Retina (tissue), 1 donor: ENCODE measurements around the gene ODF2L.
"Not testable (repeated sequence)": the region's sequence is repeated elsewhere in the genome, so short reads cannot be mapped to it uniquely, and the experiment has no call there.

Experiments used
- DNase-seq: peaks from one replicate; pipeline ENCODE4 v3.0.0-alpha.2; 2016

The ODF2L gene

DNA sequence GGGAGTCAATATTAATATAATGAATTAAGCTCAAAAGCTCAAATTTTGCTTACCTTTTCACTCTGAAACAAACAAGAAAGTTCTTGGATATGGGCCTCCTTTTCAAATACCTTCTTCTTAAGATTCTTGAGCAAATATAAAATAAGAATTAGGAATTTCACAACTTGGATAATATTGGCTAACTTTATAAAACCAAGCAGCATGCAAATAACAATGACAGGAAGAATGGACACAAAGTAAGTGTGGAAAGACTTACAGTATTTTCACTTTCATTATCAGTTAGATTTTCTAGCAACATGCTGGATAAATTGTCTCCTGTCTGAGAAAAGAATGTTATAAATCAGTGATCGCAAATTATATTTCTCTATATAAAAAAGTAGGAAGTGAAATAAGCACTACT is 13.2 kb downstream of the ODF2L start:
- no peak for DNase-seq

DNA sequence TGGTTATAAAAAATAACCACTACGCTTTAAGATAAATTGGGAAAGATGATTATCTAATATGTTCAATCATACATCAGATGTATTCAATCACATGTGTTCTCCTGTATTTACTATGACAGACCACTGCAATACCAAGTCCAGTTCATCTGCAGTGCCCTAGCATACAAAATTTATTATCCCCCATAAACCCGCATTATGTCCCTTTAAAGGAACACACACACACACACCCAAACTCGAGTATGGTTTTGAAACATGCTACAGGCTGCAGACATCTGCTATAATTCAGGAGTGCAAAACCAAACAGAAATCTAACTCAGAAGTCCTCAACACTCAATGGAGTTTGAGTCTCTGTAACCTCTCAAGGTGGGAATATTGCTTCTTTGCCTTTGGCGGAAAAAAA is 14.9 kb downstream of the ODF2L start:
- no peak for DNase-seq

DNA sequence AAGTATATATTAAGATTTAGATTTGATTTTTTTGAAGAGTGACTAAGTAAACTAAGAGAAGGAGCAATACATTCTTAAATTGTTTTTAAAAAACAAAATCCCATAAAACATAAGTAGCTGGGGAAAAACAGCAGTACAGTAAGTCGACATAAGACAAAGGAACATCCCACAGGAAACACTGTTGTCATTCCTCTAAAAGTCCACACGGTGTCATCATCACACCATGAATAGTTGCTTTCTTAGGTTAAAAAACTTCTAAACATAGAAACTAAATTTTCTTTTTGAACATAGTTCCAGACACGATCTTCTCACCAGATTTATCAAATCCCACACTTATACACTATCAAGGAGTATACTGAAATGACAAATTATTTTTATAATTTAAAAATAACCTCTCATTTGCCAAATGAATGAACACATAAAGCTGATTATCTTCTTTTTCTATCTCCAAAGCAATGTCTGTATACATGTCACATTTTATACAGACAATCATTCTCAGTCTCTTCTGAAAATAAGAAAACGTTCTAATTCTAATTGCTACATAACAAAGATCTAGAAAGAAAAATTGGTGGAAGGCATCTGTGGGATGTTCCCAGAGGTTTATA is 15.8 kb downstream of the ODF2L start:
- DNase-seq: peak; percentile 34

DNA sequence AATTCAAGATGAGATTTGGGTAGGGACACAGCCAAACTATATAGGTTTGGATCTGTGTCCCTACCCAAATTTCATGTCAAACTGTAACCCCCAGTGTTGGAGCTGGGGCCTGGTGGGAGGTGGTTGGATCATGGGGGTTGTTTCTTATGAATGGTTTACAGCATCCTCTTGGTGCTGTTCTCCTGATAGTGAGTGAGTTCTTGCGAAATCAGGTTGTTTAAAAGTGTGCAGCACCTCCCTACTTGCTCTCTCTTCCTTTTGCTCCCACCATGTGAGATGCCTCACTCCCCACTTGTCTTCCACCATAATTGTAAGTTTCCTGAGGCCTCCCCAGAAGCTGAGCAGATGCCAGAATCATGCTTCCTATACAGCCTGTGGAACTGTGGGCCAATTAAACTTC is 17.3 kb downstream of the ODF2L start:
- DNase-seq: no peak

- DNase-seq: no peak
Observed at GRCh38 chr1:86377341-86377740, 18.8 kb downstream of the ODF2L start.

DNA sequence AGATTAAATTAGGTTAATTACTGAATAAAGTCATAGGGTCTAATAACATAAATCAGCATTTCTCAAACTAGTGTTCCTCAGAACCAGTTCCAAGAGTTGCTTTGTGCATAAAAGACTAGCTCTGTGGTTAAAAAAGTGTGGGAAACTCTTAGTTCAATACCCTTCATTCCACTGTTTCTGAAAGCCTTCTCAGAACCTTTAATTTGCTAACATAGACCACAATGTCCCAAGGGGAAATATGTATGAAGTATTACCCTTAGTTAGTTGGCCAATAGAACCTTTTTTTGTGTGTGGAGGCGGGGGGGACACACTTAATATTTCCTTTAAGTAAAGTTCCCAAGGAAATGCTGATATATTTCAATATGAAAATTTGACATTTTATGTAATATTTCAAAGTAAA is 20.4 kb downstream of the ODF2L start:
- no peak for DNase-seq

DNA sequence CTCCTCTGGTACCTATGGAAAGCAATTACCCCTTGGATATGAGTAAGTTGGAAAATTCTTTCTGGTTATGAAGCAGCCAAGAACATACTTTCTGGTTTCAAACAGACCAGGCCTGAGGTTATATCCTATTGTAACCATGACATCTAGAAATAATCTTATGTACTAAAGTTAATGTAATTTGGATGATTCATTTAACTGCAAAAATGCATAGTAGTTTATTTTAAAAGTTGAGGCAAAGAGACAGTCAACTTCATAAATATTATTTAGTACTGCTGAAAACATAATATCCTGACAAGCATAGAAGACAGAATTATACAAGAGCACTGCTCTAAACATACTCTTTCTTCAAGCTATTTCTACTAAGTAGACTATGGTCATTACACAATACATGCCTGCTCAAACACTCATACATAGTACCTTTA is 25.5 kb downstream of the ODF2L start:
- DNase-seq: no peak

- no peak for DNase-seq
Observed at GRCh38 chr1:86365896-86366295, 30.2 kb downstream of the ODF2L start.

GRCh38 chr1:86362807-86363206 is 33.3 kb downstream of the ODF2L start:
- DNase-seq: no peak

DNA sequence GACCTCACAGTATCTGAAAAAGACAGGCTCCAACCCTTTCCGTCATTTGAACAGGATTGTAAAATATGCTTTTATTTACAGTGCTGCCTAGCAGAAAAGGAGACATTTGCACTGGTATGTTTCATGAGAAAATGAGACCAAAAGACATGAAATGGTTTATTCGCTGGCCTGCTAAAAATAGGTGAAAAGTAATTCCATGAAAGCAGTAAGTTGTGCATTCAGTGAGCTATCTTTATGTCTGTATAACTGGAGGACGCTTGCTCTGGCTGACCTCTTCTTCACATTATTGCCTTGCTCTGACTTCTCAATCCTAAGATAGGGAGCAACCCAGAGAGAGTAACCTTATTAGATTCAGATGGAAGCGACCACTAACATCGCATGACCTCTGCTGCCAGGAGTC is 38.3 kb downstream of the ODF2L start:
- no peak for DNase-seq

GRCh38 chr1:86356247-86356646 is 39.9 kb downstream of the ODF2L start:
- DNase-seq: peak; percentile 17

GRCh38 chr1:86352086-86352485 is 44.0 kb downstream of the ODF2L start:
- no peak for DNase-seq

DNA sequence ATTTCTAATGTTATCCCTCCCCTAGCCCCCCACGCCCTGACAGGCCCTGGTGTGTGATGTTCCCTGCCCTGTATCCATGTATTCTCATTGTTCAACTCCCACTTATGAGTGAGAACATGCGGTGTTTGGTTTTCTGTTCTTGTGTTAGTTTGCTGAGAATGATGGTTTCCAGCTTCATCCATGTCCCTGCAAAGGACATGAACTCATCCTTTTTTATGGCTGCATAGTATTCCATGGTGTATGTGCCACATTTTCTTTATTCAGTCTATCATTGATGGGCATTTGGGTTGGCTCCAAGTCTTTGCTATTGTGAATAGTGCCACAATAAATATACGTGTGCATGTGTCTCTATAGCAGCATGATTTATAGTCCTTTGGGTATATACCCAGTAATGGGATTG is 45.9 kb downstream of the ODF2L start:
- DNase-seq: not testable (repeated sequence)

DNA sequence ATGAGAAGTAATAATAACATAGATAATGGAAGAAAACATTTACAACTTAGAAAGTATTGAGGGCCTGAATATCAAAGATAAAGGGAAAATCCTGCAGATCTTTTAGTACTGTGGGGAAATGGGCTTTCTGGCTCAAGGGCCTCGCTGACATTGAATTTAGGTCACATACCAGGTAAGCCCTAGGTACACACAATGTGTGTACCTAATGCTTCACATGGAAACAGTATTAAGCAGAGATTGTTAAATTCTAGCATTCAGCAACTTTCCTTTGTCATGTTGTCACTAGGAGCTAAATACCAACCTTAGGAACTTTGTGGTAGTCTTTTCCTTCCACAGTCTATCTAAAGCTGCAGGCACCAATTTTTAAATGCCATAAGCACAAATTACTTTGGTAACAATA is 49.7 kb downstream of the ODF2L start:
- DNase-seq: no peak

- DNase-seq: no peak
Observed at GRCh38 chr1:86345042-86345441, 51.1 kb downstream of the ODF2L start.

DNA sequence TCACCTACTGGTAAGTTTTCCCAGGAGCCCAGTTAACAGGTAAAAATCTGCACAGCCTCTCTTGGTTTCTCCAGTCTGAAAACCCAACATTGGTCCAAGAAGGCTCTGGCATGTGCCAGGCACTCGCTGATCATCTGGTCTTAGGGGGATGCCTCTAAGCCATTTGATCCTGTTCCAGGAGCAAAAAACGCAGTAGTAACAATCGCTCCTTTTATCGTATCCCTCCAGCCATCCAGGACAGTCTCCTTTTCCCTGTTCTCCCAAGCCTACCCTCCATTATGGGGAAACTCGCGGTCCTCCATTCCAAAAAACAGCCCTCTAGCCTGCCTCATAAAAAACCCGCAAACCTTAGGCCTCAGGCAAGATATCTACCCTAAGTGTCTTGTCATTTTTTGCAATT is 56.2 kb downstream of the ODF2L start:
- no peak for DNase-seq

- no peak for DNase-seq
Observed at GRCh38 chr1:86339014-86339812, 56.9 kb downstream of the ODF2L start.

DNA sequence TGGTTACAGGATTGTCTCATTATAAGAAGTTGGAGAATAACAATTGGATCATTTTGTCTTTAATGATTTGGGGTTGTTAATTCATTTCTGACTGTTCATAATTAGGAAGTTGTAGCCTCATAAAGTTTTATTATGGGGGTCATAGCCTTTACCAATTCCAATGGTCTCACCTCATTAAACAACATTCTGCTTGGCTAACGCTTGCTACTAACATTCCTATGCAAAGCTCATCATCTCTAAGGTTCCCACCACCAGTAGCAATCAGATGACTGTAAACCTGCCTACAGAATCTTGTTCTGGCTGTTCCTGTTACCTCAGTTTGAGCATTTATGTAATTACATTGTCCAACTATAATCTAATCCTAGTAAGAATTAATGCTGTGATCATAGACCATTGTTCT is 60.2 kb downstream of the ODF2L start:
- DNase-seq: no peak

- no peak for DNase-seq
Observed at GRCh38 chr1:86325264-86325663, 70.9 kb downstream of the ODF2L start.

DNA sequence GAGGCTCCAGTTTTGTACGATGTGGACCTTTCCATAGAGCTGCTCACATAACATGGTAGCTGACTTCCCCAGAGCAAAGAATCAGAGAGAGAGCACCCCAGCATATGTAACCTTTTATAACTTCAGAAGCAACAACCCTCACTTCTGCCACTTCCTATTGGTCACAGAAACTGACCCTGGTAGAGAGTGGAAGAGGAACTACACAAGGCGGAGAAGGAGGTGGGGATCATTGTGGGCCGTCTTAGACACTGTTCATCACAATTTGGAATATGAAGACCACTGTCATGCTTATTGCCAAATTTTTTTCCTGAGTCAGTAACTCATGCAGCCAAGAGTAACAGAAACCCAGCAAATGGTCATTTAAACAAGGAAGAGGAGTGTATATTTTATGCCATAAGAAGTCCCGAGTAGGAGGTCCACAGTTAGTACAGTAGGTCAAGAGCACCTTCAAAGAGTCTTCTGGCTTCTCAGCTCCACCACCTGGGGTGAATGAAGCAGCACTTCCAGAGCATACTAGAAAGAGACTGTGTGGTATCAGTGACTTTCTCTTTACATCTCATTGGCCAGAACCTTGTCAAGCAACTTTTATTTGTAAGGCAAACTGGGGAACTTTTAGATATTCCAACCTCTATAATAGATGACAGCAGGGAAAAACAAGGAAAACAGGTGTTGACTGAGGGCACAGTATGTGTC is 71.8 kb downstream of the ODF2L start:
- DNase-seq: no peak

GRCh38 chr1:86322241-86322640 is 73.9 kb downstream of the ODF2L start:
- DNase-seq: no peak

GRCh38 chr1:86318436-86318835 is 77.7 kb downstream of the ODF2L start:
- DNase-seq: no peak

DNA sequence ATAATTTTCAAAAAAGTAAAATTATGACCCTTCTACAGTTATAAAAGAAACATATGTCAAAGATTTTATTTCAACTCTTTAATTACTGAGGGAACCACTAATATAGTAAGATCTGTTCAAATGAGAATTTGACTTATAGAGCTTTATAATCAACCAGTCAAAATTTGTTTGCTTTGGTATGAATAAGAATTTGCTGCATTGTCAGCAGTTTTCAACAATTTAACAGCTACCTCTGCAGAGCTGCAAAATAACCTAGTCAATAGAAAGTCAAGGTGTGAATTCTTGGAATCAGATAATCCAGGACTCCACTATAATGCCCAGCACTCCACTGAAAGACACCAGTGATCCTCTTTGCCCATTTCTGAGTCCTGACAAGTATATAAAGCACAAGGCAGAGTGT is 78.2 kb downstream of the ODF2L start:
- no peak for DNase-seq

GRCh38 chr1:86305731-86306130 is 90.4 kb downstream of the ODF2L start:
- no peak for DNase-seq
